NCI-H345 treated with DMSO at 0.1 percent for 48 hours (cell line): ENCODE measurements around the gene PRKD1.
A peak's percentile ranks its signal among the peaks of the same experiment; 100 is the strongest.

Experiments
- DNase-seq: peaks from one replicate; lab custom pipeline; 2025; ENCODE audit not compliant: unreplicated experiment; lab: John Stamatoyannopoulos, UW

The PRKD1 gene

GRCh38 chr14:29927376-29928116 is at the start of gene PRKD1:
Gene PRKD1 (minus strand): TSS chr14:29927847.
- DNase-seq, result peak; percentile 28

GRCh38 chr14:29971101-29971500 is 43.5 kb upstream of the PRKD1 start:
- no peak for DNase-seq

DNA sequence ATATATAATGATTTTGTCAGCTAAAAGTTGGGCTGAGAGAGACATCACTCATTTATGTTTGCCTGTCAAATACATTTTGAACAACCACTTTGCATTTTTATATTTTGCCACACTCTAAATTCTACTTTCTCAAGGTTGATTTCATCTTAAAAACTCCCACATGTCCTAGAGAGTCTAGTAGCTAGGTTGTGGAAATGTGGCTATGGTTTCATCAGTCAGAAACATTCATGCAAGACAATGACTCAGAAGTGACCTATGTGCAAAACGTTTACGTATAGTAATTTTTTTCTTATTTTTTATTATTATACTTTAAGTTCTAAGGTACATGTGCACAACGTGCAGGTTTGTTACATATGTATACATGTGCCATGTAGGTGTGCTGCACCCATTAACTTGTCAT is 27.4 kb upstream of the PRKD1 start:
- DNase-seq, result no peak

- DNase-seq, result no peak
These were observed 25.9 kb upstream of the PRKD1 start for GRCh38 chr14:29953501-29953900.

DNA sequence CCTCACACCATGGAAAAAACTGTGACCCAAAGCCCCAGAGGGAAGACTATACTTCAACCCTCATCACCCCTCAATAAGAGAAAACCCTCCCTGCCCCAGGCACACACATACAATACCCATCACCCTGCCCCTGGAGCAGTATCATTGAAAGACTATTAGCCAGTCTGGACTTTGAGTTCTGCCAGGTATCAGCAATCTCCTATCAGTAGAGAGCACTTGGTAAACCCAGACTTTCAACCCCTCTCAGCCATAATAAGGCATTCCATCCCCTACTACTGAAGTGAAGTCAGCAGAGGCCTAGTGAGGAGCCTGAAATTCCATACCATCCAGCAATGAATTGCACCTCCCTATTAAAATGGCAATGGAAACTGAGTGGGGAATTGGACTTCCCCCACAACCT is 16.4 kb upstream of the PRKD1 start:
- DNase-seq, result no peak

DNA sequence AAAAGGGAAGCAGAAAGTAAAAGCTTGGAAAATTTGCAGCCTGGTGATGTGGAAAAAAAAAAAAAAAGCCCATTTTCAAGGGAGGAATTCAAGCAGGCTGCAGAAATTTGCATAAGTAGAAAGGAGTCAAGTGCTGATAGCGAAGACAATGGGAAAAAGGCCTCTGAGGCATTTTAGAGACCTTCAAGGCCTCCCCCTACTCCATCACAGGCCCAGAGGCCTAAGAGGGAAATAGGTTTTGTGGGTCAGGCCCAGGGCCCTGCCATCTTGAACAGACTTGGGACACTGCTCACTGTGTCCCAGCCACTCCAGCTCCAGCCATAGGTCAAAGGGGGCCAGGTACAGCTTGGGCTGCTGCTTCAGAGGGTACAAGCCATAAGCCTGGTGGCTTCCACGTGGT is 13.8 kb upstream of the PRKD1 start:
- DNase-seq, result no peak

DNA sequence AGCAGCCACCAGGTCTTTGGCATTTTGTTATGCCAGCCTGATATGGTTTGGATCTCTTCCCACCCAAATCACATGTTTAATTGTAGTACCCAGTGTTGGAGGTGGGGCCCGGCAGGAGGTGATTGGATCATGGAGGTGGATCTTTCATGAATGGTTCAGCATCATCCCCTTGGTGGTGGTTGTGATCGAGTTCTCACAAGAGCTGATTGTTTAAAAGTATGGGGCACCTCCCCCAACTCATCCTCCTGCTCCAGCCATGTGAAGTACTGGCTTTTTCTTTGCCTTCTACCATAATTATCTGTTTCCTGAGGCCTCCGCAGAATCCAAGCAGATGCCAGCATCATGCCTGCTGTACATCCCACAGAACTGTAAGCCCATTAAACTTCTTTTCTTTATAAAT is 12.8 kb upstream of the PRKD1 start:
- no peak for DNase-seq

DNA sequence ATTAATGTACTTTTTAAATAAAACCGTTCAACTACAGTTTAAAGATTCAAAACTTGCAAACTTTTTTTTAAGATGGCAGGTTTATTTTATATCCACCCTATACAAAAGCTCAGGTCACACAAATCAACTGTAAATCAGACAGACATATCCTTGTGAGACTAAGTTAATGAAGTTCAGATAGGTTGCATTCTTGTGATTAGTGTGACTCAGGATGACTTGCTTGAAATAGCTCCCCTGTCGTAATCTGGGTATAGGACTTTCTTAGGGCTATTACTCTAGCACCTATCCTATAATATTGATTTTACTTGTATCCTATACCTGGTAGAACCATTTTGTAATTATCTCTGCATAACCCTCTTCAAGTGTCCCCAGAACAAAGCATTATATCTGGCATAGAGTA is 9.5 kb upstream of the PRKD1 start:
- no peak for DNase-seq

DNA sequence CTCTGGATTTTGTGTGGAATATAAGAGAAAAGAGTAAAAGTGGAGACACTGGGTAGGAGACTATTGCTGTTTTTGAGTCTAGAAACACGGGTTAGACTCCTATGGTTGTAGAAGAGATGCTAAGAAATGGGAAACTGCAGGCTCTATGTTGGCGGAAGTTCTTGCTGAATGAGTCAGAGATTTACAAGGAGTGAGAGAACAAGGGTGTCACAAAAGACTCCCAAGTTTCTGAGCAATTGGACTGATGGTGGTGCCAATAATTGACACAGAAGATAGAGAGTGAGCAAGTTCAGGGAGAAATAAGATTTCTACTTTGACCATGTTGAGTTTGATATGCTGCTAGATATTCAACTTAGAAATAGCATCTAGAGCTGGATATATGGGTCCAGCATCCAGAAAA is 2.6 kb upstream of the PRKD1 start:
- no peak for DNase-seq

- DNase-seq, result no peak
These were observed 532 bp upstream of the PRKD1 start for GRCh38 chr14:29928117-29928640.

GRCh38 chr14:29926701-29927375 is 809 bp downstream of the PRKD1 start:
- DNase-seq, result peak; percentile 41

GRCh38 chr14:29926228-29926627 is 1.4 kb downstream of the PRKD1 start:
- DNase-seq, result no peak

GRCh38 chr14:29925736-29926135 is 1.9 kb downstream of the PRKD1 start:
- no peak for DNase-seq

DNA sequence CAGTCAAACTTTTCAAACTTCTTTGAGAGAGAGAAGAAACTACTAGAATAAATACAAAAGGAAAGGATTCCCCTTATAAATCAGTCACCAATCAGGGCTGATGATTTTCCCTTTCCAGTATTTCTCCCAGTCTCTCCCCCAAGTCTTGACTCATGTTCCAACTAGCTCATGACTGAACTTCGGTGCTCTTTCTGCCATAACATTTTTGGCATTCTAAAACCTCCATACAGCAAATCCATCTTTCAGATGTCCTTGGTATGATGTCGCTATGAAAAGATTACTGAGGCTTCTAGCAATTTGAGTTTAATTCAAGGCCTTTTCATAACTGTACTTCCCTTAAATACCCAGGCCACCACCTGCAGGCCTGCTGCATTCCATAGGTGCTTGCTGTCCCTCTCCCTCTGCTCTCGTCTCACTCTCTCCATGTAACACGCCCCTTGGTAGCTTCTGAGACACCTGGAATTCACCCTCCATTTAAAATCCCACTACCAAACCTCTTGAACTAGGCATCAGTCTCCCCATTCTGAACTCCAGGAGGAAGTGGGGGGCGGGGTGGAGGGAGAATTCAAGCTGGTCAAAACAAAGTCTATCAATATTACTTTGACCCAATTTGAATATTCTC is 2.4 kb downstream of the PRKD1 start:
- no peak for DNase-seq

DNA sequence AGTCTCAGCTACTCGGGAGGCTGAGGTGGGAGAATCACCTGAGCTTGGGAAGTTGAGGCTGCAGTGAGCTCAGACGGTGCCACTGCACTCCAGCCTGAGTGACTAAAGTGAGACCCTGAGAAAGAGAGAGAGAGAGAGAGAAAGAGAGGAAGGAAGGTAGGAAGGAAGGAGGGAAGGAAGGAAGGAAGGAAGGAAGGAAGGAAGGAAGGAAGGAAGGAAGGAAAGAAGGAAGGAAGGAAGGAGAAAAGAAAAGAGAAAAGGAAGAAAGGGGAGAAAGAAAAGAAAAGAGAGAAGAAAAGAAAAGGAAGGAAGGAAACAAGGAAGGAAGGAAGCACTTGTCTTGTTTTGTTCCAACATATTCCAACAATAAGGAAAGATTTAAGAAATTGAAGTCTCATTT is 7.8 kb downstream of the PRKD1 start:
- no peak for DNase-seq

DNA sequence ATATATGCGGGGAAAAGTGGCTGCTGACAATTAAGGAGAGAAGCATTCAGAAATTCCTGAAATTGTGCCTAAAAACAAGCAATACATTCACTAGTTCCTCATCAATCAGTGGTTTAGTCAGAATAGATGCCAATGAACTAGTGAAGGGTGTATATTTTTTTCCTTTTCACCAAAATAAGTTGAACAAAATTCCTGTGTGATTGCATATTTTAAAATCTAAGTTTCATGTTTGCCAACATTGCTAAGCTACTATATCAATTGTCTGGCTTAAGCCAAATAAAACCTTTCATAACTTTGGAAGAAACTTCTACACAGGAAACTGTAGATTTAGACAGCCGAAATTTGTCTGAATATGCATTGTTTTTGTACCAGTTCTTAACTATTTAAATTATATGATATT is 8.7 kb downstream of the PRKD1 start:
- no peak for DNase-seq

DNA sequence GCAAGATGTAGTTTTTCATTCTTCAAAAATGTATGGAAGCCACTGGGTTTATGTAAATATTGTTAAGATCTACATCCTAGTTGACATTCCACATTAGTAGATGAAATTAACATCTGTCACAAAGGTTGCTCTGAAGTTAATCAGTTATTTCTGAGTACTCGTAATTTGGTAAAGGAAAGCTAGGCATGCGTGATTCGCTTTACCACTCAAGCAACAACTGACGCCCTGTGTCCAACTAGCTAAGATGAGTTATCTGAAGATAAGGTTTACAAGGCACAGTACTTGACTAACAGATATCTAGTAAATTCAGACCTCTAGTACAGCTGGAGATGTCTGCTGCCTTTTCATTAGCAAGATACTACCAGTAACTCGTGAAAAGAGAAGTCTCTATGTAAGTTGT is 14.1 kb downstream of the PRKD1 start:
- DNase-seq, result no peak

DNA sequence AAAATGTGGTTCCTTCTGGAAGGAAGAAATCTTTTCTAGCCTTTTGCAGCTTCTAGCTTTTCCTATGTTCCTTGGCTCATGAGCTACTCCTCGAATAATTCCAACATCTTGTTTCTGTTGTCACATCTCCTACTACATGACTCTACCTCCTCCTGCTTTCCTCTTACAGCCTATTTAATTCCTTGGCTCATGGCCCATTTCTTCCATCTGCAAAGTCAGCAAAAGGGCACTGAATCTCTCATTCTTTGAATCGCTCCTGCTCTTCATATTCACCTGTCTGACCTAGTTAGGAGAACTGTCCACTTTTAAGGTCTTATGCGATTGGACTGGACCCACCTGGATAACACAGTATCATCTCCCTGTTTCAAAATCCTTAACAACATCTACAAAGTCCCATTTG is 15.8 kb downstream of the PRKD1 start:
- DNase-seq, result no peak

DNA sequence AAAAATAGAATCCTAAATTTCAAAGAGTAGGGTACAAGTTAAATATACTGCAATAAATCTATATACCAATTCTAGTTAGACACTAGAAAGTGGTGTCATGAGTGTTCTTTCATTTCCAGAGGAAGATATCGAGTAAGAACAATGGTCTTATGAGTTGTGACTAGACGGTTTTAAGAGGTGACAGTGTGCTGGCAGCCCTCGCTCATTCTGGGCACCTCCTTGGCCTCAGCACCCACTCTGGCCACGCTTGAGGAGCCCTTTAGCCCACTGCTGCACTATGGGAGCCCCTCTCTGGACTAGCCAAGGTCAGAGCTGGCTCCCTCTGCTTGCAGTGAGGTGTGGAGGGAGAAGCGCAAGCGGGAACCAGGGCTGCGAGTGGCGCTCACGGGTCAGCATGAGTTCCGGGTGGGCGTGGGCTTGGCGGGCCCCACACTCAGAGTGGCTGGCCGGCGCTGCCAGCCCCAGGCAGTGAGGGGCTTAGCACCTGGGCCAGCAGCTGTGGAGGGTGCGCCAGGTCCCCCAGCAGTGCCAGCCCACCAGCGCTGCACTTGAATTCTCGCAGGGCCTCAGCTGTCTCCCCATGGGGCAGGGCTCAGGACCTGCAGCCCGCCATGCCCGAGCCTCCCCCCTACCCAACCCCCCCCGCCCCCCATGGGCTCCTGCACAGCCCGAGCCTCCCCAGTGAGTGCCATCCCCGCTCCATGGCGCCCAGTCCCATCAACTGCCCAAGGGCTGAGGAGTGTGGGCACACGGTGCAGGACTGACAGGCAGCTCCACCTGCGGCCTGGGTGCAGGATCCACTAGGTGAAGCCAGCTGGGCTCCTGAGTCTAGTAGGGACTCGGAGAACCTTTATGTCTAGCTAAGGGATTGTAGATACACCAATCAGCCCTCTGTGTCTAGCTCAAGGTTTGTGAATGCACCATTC is 18.7 kb downstream of the PRKD1 start:
- no peak for DNase-seq

DNA sequence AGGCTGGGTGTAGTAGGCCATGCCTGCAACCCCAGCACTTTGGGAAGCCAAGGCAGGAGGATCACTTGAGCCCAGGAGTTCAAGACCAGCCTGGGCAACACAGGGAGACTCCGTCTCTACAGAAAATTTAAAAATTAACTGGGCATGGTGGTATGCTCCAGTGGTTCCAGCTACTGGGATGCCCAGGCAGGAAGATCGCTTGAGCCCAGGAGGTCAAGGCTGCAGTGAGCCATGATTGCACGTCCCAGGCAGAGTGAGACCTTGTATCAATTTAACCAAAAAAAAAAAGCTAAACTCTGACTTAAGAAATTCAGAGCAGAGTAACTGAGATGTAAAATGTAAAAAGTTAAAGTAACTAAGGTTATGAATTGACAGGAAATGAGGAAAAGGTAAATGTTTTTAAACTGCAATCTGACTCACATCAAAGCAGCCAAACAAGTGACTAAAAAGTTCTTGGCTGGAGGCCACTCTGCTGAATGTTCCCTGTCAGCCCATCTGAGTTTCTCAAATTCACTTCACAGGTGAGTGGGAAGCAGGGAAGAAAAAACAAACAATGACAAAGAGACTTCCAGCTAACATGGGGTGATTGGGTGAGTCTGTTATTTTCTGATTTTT is 21.3 kb downstream of the PRKD1 start:
- DNase-seq, result no peak

DNA sequence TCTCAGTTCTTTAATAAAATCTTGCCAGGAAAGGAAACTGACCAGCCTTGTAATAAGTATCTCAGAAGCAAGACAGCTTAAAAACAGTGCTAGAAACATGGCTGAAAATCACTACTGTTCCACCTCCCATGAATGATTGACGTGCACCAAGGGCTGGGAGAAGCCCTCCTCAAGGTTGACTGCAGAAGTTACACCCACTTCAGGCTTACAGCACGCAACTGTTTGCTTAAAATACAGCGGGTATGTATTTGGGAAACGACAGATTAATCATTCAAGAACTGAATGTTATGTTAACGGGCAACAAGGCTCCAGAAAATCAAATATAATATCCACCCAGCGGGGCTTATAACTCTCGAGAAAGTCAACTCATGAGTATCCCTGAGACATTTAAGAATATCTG is 22.1 kb downstream of the PRKD1 start:
- DNase-seq, result no peak
